Measurements from ENCODE around the gene CEP19.
"Not testable (repeated sequence)": the region's sequence is repeated elsewhere in the genome, so short reads cannot be mapped to it uniquely, and the experiment has no call there.

CEP19 gene, protein sequence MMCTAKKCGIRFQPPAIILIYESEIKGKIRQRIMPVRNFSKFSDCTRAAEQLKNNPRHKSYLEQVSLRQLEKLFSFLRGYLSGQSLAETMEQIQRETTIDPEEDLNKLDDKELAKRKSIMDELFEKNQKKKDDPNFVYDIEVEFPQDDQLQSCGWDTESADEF

DNA sequence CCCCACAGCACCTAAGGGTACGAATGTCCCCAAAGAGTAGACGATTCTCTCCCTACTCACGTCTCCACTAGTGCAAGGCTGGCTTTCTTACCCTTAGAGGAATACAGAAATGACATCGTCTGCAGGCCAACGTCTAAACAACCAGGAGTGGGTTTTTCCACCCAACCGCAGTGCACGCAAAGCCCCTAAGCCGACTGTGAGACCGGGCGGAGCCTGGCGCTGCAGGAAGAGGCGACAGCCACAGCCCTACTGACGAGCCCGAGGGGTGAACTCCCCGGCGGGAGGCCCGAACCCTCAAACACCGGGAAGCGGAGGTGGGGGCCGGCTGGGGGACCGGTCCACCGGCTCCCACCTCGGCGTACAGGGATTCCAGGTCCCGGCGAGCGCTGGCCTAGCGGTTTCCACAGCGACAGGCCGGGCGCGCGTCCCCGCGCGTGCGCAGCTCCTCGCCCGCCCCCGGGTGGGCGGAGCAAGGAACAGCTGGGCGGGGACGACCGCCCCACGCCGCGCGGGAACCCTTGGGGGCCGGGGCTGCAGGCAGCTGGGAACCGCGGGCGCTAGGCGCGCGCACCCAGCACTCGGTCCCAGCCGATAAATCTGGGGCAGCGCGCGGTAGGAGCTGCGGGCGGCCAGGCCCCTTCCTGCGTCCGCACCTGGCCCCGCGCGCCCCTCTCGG, at the start of gene CEP19, which contains the start of gene PIGX:
TSS of gene CEP19 (minus strand) at position 413 of the 676 bp plus-strand sequence. CDS start 3,593 bp downstream, outside the sequence.
TSS of gene PIGX (plus strand) at position 540 of the 676 bp plus-strand sequence.
- peak; percentile 82 for DNase-seq (ENCODE audit: low spot score)

DNA sequence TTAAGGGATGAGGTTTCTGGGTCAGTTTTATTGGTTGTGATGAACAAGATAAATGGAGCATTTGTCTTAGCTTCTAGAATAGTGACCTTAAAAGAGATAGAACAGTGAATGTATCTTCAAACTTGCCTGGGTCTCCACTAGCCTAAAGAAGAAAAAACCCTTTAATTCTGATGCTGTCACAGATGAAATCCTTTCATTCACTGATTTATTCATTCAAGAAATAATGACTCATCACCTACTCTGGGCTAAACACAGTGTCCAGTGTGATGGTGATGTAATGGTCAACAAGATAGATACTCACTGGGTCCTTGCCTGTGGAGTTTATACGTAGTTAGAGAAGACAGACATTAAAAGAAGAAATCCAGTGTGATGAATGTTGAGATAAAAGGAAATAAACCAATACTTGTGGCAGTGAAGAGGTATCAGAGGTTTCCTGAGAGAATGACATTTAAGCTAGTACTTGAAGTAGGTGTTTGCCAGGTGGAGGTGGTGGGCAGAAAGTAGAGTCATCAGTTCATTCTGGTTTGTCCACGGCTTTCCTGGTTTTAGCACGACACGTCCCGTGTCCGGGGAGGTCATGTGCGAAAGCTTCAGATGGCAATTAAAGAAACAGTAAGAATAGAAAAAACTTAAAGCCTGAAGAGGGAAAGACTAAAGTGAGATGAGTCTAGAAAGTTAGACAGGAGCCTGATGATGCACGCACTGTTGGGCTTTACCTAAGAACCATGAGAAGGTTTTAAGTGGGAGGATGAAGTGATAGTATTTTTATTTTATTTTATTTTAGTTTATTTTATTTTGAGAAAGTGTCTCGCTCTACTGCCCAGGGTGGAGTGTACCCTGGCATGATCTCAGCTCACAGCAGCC, 46.1 kb upstream of the CEP19 start:
- DNase-seq (ENCODE audit: low spot score) = no peak

DNA sequence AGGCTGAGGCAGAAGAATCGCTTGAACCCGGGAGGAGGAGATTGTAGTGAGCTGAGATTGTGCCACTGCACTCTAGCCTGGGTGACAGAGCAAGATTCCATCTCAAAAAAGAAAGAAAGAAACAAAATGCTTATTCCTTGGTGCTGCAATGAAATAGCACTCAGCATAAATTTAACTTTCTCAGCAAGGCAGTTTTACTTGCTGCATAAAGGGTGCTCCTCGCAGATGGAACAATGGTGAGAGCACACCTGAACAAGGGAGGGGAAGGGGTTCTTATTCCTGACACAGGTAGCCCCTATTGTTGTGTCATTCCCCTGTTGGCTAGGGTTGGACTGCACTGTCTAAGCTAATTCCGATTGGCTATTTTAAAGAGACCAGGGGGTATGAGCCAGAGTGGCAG, 44.7 kb upstream of the CEP19 start:
- DNase-seq (ENCODE audit: low spot score) = no peak

DNA sequence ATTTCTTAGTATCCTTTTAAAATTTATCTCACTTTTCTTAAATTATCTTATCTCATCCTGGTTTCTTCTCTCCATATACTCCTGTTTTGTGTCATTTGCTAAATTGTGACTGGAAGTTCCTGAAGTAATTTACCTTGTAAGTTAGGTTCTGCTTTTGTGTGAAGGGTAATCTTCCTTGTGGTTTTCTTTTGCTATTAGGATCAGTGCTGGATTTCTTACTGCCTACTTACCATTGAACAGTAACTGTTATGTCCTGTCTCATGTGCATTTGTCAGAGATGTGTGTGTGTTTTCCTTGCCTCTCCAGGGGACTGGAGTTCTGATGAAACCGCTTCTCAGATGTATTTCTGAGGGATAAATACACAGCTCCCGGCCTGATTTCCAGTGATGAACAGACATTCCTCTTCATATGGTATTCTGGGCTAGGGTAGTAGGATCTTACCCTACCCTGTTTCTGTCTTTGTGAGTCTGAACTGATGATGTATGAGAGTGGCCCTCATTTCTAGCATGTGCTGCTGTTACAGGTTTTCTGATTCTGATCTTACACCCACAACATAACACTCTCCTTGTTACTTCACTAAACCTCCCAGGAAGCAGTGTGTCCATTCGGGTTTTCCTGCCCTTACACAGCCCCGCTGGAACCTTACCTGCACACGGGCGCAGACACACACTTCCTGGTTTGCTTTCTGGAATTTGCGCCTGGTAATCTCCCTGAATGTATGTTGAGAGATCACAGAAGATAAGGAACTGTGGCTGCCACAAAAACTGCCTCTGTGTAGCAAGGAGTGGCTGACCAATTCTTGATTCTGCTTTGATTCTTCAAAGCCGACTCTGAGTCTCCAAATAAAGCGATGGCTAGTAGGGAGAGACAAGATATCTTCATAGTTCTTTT, 42.3 kb upstream of the CEP19 start:
- no peak for DNase-seq (ENCODE audit: low spot score)

DNA sequence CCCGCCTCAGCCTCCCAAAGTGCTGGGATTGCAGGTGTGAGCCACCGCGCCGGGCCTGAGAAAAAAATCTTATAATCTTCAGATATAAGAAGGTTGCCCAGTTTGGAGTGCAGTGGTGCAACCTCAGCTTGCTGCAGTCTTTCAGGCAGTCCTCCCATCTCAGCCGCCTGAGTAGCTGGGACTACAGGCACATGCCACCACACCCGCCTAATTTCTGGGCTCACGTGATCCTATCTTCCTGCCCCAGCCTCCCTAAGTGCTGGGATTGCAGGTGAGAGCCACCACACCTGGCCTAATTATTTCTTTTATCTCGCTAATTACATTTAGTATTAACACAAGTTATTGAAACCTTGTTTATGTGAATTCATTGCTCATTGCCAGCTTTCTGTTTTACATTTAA, 41.2 kb upstream of the CEP19 start:
- DNase-seq (ENCODE audit: low spot score) = no peak

DNA sequence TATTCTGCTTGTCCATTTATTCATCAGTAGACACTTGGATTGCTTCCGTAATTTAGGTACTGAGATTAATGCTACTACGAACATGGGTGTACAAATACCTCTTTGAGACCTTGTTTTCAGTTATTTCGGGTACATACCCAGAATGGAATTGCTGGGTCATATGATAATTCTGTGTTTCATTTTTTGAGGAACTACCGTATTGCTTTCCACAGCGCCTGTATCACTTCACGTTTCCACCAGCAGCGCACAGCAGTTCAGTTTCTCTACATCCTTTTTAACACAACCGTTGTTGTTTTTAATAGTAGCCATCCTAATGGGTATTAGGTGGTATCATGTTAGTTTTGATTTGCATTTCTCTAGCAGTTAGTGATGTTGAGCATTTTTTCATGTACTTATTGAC, 37.1 kb upstream of the CEP19 start:
- DNase-seq (ENCODE audit: low spot score) = no peak

DNA sequence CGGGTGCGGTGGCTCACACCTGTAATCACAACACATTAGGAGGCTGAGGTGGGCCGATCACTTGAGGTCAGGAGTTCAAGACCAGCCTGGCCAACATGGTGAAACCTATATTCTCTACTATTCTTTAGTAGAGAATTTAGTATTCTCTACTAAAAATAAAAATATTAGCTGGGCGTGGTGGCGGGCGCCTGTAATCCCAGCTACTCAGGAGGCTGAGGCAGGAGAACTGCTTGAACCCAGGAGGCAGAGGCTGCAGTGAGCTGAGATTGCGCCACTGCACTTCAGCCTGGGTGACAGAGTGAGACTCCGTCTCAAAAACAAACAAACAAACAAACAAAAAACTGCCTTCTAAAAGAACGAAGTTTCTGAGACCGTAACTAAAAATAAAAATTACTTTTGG, 31.5 kb upstream of the CEP19 start:
- DNase-seq (ENCODE audit: low spot score) = not testable (repeated sequence)

DNA sequence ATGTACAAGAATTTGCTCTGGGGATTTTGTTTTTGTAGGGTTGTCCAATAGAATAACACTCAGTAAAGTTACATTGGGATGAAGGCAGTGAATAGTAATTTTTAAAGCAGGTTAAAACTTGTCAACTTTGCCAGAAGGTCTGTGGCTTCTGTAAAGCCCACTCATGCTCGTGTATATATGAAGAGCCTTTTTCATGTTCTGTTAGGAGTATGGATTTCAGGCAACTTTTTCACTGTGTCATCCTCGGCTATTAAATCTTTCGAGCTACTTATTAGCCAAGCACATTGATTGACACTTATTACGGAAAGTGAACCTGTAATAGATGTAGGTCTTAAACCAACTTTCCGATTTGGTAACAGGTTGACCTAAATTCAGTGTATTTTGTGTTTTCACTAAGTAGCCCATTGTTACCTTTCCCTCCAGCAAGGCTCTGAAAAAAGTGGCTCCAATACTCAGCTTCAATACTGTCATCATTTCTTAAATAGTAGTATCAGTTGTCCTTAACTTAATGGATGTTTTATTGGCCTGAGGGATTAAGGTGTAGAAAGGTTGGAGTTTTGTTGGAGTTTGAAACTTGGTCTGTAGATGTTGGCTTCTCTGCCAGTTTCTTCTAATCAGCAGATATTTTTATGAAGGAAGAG, 29.3 kb upstream of the CEP19 start:
- peak; percentile 6 for DNase-seq (ENCODE audit: low spot score)

DNA sequence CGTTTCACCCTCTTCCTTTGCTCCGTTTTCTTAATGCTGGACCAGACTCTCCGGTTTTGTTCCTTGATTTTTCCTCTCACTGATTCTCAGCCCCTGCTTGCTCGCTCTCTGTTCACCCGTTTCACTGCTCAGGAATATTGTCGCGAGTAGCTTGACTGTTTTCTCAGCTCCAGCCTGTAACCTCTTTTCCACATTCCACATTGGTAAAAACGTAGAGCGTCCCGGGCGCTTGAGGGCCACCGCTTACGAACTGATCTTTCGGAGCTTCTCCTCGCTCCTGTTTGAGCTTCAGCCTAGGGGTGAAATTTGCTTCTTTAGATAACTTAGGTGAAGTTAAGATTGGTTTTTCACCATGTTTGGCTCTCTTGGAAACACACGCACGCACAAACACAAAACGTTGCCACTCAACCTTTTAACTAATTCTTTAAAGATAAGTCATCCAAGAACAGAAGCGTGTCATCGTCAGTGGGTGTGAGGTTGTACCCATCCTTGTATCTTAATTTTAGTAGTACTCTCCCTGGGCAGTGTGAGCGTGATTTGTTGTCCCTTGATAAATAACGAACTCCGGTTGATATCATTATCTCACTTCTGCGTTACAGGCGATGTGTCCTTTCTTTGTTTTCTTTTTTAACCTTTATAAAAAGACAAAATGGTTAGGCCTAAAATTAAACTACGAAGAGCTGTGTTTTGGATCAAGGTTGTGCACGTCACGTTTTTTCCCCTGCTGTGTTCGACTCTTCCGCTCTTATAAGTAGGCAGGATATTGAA, 28.6 kb upstream of the CEP19 start:
- DNase-seq (ENCODE audit: low spot score) = peak; percentile 66

DNA sequence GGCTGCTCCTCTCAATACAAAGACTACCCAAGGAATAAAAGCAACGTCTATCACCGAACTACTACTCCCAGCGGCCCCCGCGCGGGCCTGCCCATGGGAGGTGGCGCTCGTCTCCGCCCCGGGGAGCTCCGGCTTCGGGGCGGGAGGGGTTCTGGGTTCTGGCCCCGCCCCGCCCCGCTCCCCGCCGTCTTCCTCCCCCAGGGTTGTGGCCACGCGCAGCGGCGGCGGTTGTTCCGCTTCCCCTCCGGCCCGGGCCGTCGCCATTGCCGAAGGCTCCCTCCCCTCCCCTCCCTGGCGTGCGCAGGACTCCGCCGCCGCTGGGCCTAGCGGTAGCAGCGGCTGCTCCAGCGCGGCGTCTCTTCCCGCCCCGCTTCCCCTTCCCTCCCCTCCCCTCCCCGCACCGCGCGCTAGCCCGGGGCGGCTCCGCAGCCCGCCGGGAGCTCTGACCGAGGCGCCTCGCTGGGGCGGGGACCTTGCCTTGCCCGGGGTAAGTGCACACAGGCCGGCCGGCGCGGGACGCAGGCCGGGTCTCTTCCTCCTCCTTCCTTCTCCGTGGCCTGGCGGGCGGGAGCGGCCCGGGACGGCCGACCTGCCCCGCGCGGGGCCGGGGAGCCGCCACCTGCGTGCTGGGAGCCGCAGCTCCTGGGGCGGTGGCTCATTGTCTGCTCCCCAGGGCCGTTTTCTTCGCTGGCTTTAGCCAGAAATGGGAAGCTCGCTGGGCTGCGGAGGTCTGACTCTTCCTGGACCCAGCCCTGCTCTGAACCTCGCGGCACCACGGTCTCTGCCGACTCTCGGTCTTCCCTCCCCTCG, 27.8 kb upstream of the CEP19 start, which contains the start of gene PAK2:
TSS of gene PAK2 (plus strand) at position 187 of the 810 bp plus-strand sequence. CDS start 42,790 bp downstream, outside the sequence.
- peak; percentile 92 for DNase-seq (ENCODE audit: low spot score)

DNA sequence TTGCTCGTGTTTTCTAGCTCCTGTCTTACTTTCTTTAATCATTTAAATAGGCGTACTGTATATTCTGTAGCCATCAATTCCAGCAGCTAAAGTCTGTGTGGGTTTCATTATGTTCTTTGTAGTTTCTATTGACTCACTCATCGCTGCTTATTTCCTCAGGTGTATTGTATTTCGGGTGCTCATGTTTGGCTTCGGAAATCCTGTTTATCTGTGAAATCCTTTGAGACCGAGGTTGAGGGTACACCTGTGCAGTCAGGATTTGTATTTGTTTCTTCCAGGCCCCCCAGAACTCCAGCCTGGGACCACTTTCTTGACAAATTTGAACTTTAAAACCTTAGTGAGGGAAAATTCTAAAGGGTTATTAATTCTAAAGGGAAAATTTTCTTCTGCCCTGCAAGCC, 25.6 kb upstream of the CEP19 start:
- no peak for DNase-seq (ENCODE audit: low spot score)

DNA sequence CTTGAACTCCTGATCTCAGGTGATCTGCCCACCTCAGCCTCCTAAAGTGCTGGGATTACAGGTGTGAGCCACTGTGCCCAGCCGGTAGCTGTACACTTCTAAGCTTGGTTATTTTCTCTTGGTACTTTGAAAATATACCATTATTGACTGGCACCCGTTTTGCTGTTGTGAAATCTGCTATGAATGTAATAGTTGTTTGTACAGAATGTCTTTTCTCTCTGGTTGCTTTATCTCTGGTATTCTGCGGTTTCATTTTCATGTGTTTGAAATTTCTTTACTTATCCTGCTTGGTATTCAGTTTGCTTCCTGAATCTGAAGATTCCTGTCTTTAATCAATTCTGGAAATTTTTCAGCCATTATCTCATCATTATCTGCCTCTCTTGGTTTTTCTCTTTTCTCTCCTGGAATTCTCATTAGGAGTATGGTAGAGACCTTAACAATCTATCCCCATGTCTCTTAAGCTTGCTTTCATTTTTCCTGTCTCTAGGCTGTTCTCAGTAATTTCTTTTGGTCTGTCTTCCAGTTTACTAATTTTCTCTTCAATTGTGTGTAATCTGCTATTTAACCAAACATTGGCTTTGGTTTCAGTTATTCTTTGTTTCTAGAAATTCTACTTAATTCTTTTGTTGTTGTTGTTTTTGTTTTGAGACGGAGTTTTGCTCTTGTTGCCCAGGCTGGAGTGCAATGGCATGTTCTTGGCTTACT, 24.8 kb upstream of the CEP19 start:
- DNase-seq (ENCODE audit: low spot score) = no peak

DNA sequence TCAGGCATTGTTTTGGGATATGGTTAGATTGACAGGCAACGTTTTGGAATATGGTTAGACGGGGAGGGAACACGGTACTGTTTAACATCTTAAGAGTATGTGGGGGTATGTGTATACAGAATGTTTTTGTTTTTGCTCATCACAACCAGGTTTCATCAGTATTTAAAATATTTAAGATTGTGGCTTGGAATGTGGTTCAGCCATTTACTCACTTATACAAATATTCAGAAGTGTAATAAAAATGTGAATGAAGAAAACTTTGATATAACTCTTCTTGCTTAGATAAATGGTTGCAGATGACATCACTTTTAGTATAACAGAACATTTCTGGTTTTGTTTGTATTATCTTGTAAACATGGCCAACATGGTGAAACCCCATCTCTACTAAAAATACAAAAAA, 23.7 kb upstream of the CEP19 start:
- no peak for DNase-seq (ENCODE audit: low spot score)

DNA sequence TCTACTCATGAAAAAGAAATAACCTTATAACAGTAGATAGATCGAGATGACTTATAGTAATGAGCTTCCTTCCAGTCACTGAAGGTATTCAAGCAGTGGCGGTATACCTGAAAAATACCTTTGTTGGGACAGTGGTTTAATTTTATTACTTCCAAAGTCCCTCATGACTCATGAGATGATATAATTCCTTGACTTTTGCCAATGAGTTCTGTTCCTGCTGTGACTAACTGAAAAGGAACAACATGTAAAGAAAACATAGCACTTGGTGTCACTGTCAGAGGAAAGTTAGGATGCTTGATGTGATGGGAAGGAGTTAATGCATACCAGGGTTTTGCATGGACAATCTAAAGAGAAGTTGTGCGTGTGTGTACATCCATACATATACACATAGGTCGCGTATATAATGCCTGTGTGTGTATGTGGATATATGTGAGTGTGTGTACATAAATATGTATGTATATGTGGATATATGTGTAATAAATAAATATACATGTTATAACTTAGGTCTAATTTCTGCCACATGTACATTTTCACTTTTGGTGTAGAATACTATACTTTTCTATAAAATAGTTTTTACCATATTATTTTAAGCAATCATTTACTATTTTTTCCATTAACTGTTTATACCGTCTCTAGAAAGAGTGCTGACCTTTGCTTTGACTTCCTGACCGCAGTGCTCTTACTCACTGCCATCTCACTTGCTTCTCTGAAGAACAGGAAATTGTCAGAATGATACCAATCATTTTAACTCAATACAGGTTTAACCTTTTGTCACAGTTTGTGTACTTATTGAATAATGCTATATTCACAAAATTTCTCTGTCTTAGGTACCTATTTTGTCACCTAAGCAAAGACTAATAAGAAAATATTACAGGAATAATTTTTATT, 15.0 kb upstream of the CEP19 start:
- no peak for DNase-seq (ENCODE audit: low spot score)

DNA sequence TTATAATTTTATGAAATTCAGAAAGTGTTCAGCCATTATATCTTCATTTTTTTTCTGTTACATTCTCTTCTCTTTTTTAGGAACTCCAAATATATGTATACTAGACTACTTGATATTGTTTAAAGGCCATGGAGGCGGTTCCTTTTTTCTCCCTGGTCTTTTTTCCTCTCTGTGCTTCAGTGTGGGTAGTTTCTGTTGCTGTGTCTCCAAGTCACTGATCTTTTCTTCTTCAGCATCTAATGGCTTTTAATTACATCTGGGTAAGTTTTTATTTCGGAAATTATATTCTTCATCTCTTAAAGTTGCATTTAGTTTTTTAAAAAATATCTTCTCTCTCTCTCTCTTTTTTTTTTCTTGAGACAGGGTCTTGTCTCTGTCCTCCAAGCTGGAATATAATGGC, 9.0 kb upstream of the CEP19 start:
- no peak for DNase-seq (ENCODE audit: low spot score)

DNA sequence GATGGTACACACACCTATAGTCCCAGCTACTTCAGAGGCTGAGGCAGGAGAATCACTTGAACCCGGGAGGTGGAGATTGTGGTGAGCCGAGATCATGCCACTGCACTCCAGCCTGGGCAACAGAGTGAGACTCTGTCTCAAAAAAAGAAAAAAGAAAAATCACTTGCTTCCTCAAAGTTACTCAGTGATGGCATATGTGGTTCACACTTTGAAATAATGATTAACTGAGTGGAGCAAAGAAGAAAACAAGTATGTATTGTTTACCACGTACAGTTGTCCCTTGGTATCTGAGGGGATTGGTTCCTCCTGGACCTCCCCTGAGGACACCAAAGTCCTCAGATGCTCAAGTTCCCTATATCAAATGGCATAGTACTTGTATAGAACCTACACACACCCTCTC, 5.1 kb upstream of the CEP19 start:
- DNase-seq (ENCODE audit: low spot score) = not testable (repeated sequence)

DNA sequence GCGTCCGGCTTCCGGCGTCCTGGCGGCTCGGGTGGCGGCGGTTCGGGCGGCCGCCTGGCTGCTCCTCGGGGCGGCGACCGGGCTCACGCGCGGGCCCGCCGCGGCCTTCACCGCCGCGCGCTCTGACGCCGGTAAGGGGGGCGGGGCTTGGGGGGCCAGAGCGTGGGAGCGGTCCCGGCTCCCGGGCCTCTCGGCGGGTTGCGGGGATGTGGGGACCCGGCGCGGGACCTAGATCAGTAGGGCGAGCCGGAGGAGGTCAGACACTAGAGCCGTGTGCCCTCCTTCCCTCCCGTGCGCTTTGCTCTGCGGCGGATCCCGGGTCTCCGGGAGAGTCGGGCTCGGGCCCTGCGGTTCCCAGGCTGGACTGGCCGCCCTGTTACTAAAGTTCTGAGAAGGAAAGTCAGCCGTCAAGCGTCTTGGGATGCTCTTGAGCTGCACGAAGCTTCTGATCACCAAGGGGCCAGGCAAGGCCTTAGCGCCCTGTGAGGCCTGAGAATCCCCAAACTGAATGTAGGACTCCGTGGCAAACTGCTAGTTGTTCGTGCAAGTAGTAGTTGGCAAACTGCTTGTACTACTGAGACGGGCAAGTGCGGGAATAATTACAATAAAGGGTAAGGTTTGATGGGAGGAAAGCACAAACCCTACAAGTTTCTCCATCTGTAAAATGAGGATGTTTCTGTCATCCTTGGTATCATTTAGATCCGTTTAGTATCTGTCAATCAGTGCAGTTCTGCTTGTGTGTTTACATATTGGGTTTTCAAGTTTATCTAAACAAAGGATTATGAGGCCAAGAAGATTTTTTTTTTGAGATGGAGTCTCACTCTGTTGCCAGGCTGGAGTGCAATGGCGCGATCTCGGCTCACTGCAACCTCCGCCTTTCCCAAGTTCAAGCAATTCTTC, 714 bp upstream of the CEP19 start:
- peak; percentile 55 for DNase-seq (ENCODE audit: low spot score)

All from cerebellar cortex (tissue), 1 donor.